SK-N-SH treated with all-trans-retinoic acid at 6 μM for 48 hours (cell line): ENCODE measurements around the gene AUTS2.

ENCODE experiments used
- ATAC-seq: fragments of 200-7000 bp; cut with Tn5 transposase; 3 replicates; pipeline ENCODE4 v1.9.1; 2020; ENCODE audit warnings: mild to moderate bottlenecking, moderate library complexity
- ARNTL ChIP-seq: fragments of 450-650 bp; formaldehyde crosslinking; IDR thresholded peaks from 2 replicates; pipeline ENCODE4 v1.5.0; 2020; ENCODE audit warnings: low read depth, mild to moderate bottlenecking, moderate library complexity, borderline replicate concordance
- BACH2 ChIP-seq: fragments of 250-450 bp; sonication (Bioruptor Pico); IDR thresholded peaks from 2 replicates; pipeline ENCODE4 v1.9.0; 2021; ENCODE audit warnings: mild to moderate bottlenecking, borderline replicate concordance
- CSDC2 ChIP-seq: fragments of 250-450 bp; sonication (Bioruptor Pico); IDR thresholded peaks from 2 replicates; pipeline ENCODE4 v1.5.0; 2020; ENCODE audit warnings: mild to moderate bottlenecking, moderate library complexity
- ESRRG ChIP-seq: fragments of 250-450 bp; sonication (Bioruptor Pico); IDR thresholded peaks from 2 replicates; pipeline ENCODE4 v1.6.1; 2021; ENCODE audit warnings: mild to moderate bottlenecking
- GLIS3 ChIP-seq: fragments of 250-450 bp; sonication (Bioruptor Pico); IDR thresholded peaks from 2 replicates; pipeline ENCODE4 v1.5.0; 2020; ENCODE audit warnings: mild to moderate bottlenecking, moderate library complexity
- ISL1 ChIP-seq: fragments of 250-450 bp; sonication (Bioruptor Pico); IDR thresholded peaks from 2 replicates; pipeline ENCODE4 v2.1.2; 2022; ENCODE audit warnings: mild to moderate bottlenecking, moderate library complexity
- OSR1 ChIP-seq: fragments of 250-450 bp; sonication (Bioruptor Pico); IDR thresholded peaks from 2 replicates; pipeline ENCODE4 v1.8.0; 2022; ENCODE audit warnings: moderate library complexity, mild to moderate bottlenecking, inconsistent platforms
- PPARA ChIP-seq: fragments of 250-450 bp; sonication (Bioruptor Pico); IDR thresholded peaks from 2 replicates; pipeline ENCODE4 v1.5.0; 2020; ENCODE audit warnings: mild to moderate bottlenecking, borderline replicate concordance
- RARB ChIP-seq: fragments of 250-450 bp; sonication (Bioruptor Pico); IDR thresholded peaks from 2 replicates; pipeline ENCODE4 v1.8.0; 2021; ENCODE audit warnings: mild to moderate bottlenecking, moderate library complexity
- SNAI2 ChIP-seq: fragments of 250-450 bp; sonication (Bioruptor Pico); IDR thresholded peaks from 2 replicates; pipeline ENCODE4 v1.5.0; 2020; ENCODE audit warnings: mild to moderate bottlenecking, moderate library complexity
- TCF4 ChIP-seq: fragments of 250-450 bp; sonication (Bioruptor Pico); IDR thresholded peaks from 2 replicates; pipeline ENCODE4 v1.8.0; 2021; ENCODE audit warnings: mild to moderate bottlenecking, moderate library complexity, borderline replicate concordance
- TOX ChIP-seq: fragments of 250-450 bp; sonication (Bioruptor Pico); IDR thresholded peaks from 2 replicates; pipeline ENCODE4 v1.8.0; 2021; ENCODE audit warnings: mild to moderate bottlenecking, moderate library complexity, borderline replicate concordance
- ZC3H10 ChIP-seq: fragments of 250-450 bp; sonication (Bioruptor Pico); IDR thresholded peaks from 2 replicates; pipeline ENCODE4 v1.5.1; 2021; ENCODE audit warnings: mild to moderate bottlenecking, moderate library complexity
- ZFP3 ChIP-seq: fragments of 250-450 bp; sonication (Bioruptor Pico); IDR thresholded peaks from 2 replicates; pipeline ENCODE4 v1.5.0; 2020; ENCODE audit warnings: mild to moderate bottlenecking, moderate library complexity
- ZFP30 ChIP-seq: fragments of 450-650 bp; formaldehyde crosslinking; IDR thresholded peaks from 2 replicates; pipeline ENCODE4 v1.5.0; 2022; ENCODE audit warnings: mild to moderate bottlenecking, moderate library complexity
- ZNF565 ChIP-seq: fragments of 450-650 bp; formaldehyde crosslinking; conservative IDR thresholded peaks from 2 replicates; pipeline ENCODE4 v1.5.0; 2020; ENCODE audit warnings: low read depth, mild to moderate bottlenecking, moderate library complexity
- ZNF70 ChIP-seq: fragments of 450-650 bp; formaldehyde crosslinking; IDR thresholded peaks from 2 replicates; pipeline ENCODE4 v1.5.0; 2020; ENCODE audit warnings: mild to moderate bottlenecking, moderate library complexity
- ZNF8 ChIP-seq: fragments of 450-650 bp; formaldehyde crosslinking; IDR thresholded peaks from 2 replicates; pipeline ENCODE4 v1.5.0; 2020; ENCODE audit warnings: mild to moderate bottlenecking, moderate library complexity
- TF ChIP-seq, protein P1 (sequence below): fragments of 250-450 bp; sonication (Bioruptor Pico); IDR thresholded peaks from 2 replicates; pipeline ENCODE4 v1.8.0; 2021; ENCODE audit warnings: low read depth, mild to moderate bottlenecking, moderate library complexity, borderline replicate concordance
- TF ChIP-seq, protein P2 (sequence below): fragments of 250-450 bp; sonication (Bioruptor Pico); IDR thresholded peaks from 2 replicates; pipeline ENCODE4 v1.5.1; 2020; ENCODE audit warnings: low read depth, mild to moderate bottlenecking, moderate library complexity
- TF ChIP-seq, protein P3 (sequence below): fragments of 250-450 bp; sonication (Bioruptor Pico); IDR thresholded peaks from 2 replicates; pipeline ENCODE4 v1.5.0; 2020; ENCODE audit warnings: mild to moderate bottlenecking, moderate library complexity
- TF ChIP-seq, protein P4 (sequence below): fragments of 250-450 bp; sonication (Bioruptor Pico); IDR thresholded peaks from 2 replicates; pipeline ENCODE4 v1.5.1; 2021; ENCODE audit warnings: mild to moderate bottlenecking, moderate library complexity

Gene AUTS2

DNA sequence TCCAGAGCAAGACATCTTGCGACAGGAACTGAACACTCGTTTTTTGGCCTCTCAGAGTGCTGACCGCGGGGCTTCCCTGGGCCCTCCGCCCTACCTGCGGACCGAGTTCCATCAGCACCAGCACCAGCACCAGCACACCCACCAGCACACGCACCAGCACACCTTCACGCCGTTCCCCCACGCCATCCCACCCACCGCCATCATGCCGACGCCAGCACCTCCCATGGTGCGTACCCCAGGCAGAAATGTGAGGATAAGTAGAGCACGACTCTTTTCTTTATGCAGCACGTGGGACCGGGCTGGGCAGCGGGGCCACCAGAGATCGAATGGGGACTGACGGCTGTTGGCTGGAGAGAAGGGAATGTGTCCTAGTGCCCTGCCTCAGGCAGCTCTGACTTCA is 1167.8 kb downstream of the AUTS2 start:
- no peak for TF ChIP-seq ESRRG (CRISPR knock-in tag)
- no peak for TF ChIP-seq CSDC2
- TF ChIP-seq ISL1 (CRISPR knock-in tag), result no peak
- TF ChIP-seq, protein P1, sequence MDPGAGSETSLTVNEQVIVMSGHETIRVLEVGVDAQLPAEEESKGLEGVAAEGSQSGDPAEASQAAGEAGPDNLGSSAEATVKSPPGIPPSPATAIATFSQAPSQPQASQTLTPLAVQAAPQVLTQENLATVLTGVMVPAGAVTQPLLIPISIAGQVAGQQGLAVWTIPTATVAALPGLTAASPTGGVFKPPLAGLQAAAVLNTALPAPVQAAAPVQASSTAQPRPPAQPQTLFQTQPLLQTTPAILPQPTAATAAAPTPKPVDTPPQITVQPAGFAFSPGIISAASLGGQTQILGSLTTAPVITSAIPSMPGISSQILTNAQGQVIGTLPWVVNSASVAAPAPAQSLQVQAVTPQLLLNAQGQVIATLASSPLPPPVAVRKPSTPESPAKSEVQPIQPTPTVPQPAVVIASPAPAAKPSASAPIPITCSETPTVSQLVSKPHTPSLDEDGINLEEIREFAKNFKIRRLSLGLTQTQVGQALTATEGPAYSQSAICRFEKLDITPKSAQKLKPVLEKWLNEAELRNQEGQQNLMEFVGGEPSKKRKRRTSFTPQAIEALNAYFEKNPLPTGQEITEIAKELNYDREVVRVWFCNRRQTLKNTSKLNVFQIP (CRISPR knock-in tag), result no peak
- no peak for TF ChIP-seq ZNF565 (CRISPR knock-in tag)
- TF ChIP-seq, protein P2, sequence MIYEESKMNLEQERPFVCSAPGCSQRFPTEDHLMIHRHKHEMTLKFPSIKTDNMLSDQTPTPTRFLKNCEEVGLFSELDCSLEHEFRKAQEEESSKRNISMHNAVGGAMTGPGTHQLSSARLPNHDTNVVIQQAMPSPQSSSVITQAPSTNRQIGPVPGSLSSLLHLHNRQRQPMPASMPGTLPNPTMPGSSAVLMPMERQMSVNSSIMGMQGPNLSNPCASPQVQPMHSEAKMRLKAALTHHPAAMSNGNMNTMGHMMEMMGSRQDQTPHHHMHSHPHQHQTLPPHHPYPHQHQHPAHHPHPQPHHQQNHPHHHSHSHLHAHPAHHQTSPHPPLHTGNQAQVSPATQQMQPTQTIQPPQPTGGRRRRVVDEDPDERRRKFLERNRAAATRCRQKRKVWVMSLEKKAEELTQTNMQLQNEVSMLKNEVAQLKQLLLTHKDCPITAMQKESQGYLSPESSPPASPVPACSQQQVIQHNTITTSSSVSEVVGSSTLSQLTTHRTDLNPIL (CRISPR knock-in tag), result no peak
- no peak for TF ChIP-seq OSR1 (CRISPR knock-in tag)
- no peak for TF ChIP-seq ZFP3 (CRISPR knock-in tag)
- TF ChIP-seq ZNF70 (CRISPR knock-in tag), result no peak
- TF ChIP-seq PPARA (CRISPR knock-in tag), result no peak
- no peak for TF ChIP-seq ZFP30 (CRISPR knock-in tag)
- TF ChIP-seq, protein P3, sequence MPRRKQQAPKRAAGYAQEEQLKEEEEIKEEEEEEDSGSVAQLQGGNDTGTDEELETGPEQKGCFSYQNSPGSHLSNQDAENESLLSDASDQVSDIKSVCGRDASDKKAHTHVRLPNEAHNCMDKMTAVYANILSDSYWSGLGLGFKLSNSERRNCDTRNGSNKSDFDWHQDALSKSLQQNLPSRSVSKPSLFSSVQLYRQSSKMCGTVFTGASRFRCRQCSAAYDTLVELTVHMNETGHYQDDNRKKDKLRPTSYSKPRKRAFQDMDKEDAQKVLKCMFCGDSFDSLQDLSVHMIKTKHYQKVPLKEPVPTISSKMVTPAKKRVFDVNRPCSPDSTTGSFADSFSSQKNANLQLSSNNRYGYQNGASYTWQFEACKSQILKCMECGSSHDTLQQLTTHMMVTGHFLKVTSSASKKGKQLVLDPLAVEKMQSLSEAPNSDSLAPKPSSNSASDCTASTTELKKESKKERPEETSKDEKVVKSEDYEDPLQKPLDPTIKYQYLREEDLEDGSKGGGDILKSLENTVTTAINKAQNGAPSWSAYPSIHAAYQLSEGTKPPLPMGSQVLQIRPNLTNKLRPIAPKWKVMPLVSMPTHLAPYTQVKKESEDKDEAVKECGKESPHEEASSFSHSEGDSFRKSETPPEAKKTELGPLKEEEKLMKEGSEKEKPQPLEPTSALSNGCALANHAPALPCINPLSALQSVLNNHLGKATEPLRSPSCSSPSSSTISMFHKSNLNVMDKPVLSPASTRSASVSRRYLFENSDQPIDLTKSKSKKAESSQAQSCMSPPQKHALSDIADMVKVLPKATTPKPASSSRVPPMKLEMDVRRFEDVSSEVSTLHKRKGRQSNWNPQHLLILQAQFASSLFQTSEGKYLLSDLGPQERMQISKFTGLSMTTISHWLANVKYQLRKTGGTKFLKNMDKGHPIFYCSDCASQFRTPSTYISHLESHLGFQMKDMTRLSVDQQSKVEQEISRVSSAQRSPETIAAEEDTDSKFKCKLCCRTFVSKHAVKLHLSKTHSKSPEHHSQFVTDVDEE, result no peak
- no peak for TF ChIP-seq SNAI2 (CRISPR knock-in tag)
- TF ChIP-seq TOX, result no peak
- TF ChIP-seq, protein P4, sequence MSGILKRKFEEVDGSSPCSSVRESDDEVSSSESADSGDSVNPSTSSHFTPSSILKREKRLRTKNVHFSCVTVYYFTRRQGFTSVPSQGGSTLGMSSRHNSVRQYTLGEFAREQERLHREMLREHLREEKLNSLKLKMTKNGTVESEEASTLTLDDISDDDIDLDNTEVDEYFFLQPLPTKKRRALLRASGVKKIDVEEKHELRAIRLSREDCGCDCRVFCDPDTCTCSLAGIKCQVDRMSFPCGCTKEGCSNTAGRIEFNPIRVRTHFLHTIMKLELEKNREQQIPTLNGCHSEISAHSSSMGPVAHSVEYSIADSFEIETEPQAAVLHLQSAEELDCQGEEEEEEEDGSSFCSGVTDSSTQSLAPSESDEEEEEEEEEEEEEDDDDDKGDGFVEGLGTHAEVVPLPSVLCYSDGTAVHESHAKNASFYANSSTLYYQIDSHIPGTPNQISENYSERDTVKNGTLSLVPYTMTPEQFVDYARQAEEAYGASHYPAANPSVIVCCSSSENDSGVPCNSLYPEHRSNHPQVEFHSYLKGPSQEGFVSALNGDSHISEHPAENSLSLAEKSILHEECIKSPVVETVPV (CRISPR knock-in tag), result no peak

DNA sequence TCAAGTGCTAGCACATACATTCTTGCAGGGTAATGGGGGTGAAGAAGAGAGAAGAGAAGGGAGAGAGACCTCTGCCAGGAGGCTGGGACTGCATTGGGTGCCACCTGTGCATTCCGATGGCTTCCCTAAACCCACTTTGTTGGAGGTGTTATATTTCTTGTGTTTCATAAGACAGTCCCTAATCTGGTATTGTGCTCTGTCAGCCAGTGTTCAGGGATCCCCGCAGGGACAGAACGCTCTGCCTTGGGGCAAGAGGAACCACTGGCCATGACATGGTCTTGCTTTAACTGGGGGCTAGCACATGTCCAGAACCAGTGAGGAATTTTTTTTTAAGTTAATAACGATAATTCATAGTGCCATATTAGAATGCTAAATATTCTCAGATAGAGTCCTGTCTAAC is 1168.4 kb downstream of the AUTS2 start:
- ATAC-seq, result no peak

More for the DNA sequence above, 1167.8 kb downstream of the AUTS2 start:
- no peak for ATAC-seq

More for the DNA sequence above, 1168.4 kb downstream of the AUTS2 start:
- TF ChIP-seq ZNF565 (CRISPR knock-in tag), result no peak
- no peak for TF ChIP-seq ISL1 (CRISPR knock-in tag)
- no peak for TF ChIP-seq SNAI2 (CRISPR knock-in tag)
- no peak for TF ChIP-seq ARNTL (CRISPR knock-in tag)
- TF ChIP-seq ESRRG (CRISPR knock-in tag), result no peak
- TF ChIP-seq ZFP3 (CRISPR knock-in tag), result no peak
- no peak for TF ChIP-seq TCF4 (CRISPR knock-in tag)
- TF ChIP-seq ZNF70 (CRISPR knock-in tag), result no peak
- TF ChIP-seq GLIS3, result no peak
- no peak for TF ChIP-seq RARB (CRISPR knock-in tag)
- TF ChIP-seq, protein P3, result no peak
- TF ChIP-seq, protein P1 (CRISPR knock-in tag), result no peak
- no peak for TF ChIP-seq ZC3H10
- no peak for TF ChIP-seq PPARA (CRISPR knock-in tag)
- no peak for TF ChIP-seq BACH2 (CRISPR knock-in tag)
- TF ChIP-seq OSR1 (CRISPR knock-in tag), result no peak
- TF ChIP-seq ZNF8 (CRISPR knock-in tag), result no peak
